Stimulated activated memory B cell treated with anti-CD40 and anti-IgM and Interleukin-4, amounts not matched to agents 10 μg/mL and 1 μg/mL and 100 μg/mL, for 72 hours (primary cell): Measurements from ENCODE around the gene STS.

Source experiments
- ATAC-seq: fragments of 150-1000 bp; cut with Tn5 transposase; 2 replicates; pipeline ENCODE4 v1.10.0; 2021
- H3K27ac Mint-ChIP-seq: one replicate; pipeline ENCODE4 v1.8.0; 2022; ENCODE audit warnings: mild to moderate bottlenecking, mixed read lengths
- H3K27me3 Mint-ChIP-seq: one replicate; pipeline ENCODE4 v1.8.0; 2022; ENCODE audit warnings: mixed read lengths
- H3K36me3 Mint-ChIP-seq: one replicate; pipeline ENCODE4 v1.8.0; 2022; ENCODE audit warnings: mixed read lengths
- H3K4me1 Mint-ChIP-seq: one replicate; pipeline ENCODE4 v1.8.0; 2022; ENCODE audit warnings: mixed read lengths
- H3K4me3 Mint-ChIP-seq: one replicate; pipeline ENCODE4 v1.8.0; 2022; ENCODE audit warnings: mild to moderate bottlenecking, moderate library complexity, mixed read lengths
- H3K9me3 Mint-ChIP-seq: one replicate; pipeline ENCODE4 v1.8.0; 2022; ENCODE audit warnings: mixed read lengths

STS gene

DNA sequence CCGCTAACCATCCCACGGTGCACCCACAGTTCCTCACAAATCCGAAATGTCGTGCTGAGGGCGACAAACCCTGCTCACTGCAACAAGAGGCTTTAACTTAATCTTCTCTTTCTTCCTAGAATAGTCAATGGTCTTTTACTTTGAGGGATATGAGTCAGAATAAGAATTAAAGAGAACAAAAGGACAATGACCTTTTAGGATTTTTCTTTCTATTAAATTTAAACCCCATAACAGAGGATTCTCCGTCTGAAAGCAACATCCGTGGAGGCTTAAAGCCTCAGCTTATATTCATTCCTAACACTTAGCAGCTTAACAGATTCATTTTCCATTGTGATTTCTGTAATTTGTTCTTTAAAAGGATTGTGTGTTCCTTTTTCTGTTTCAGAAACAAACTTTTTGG lies 45.4 kb downstream of the STS start:
- Mint-ChIP-seq H3K4me3 (no peak overlapping the region), H3K36me3 (peaks cover 9% of the 10 kb centered on the region), H3K27ac (no peak overlapping the region), H3K4me1 (no peaks in the 10 kb centered on the region), H3K9me3 (no peaks in the 10 kb centered on the region), H3K27me3 (no peaks in the 10 kb centered on the region)
- ATAC-seq: no peak

DNA sequence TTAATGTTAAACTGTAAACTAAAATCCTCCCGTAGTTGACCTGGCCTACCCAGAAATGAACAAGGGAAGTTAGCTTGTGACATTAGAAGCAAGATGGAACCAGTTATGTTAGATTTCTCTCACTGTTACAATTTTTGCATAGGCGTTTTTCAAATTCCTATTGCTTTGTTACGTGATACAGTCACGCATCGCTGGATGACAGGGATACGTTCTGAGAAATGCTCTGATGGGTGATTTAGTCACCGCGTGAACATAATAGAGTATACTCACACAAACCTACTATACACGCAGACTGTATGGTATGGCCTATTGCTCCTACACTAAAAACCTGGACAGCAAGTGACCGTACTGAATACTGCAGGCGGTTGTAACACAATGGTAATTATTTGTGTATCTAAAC lies 47.1 kb downstream of the STS start:
- H3K4me3 Mint-ChIP-seq: no peak overlapping the region
- no peak for ATAC-seq
- no peaks in the 10 kb centered on the region for H3K27me3 Mint-ChIP-seq
- no peaks in the 10 kb centered on the region for H3K9me3 Mint-ChIP-seq
- H3K27ac Mint-ChIP-seq: no peak overlapping the region
- no peaks in the 10 kb centered on the region for H3K4me1 Mint-ChIP-seq
- H3K36me3 Mint-ChIP-seq: peaks cover 9% of the 10 kb centered on the region
